ENCODE results near the gene PSMB1.
"Not testable (repeated sequence)": the region's sequence is repeated elsewhere in the genome, so short reads cannot be mapped to it uniquely, and the experiment has no call there.

The PSMB1 gene

GRCh38 chr6:170535004-170535403 is 18.1 kb downstream of the PSMB1 start:
- TF ChIP-seq CTCF (IDR thresholded peaks at IDR 0.05; ENCODE audit: borderline replicate concordance, insufficient read depth, low read depth, low read length) = no peak
- no peak overlapping the region for H3K4me3 ChIP-seq (ENCODE audit: low read depth, low read length)

GRCh38 chr6:170533792-170534191 is 19.3 kb downstream of the PSMB1 start:
- no peak for TF ChIP-seq CTCF (IDR thresholded peaks at IDR 0.05; ENCODE audit: borderline replicate concordance, insufficient read depth, low read depth, low read length)
- no peak overlapping the region for H3K4me3 ChIP-seq (ENCODE audit: low read depth, low read length)

GRCh38 chr6:170532867-170533488 is 20.1 kb downstream of the PSMB1 start:
- TF ChIP-seq CTCF (IDR thresholded peaks at IDR 0.05; ENCODE audit: borderline replicate concordance, insufficient read depth, low read depth, low read length) = no peak
- H3K4me3 ChIP-seq (ENCODE audit: low read depth, low read length) = no peak overlapping the region

- H3K4me3 ChIP-seq (ENCODE audit: low read depth, low read length) = no peak overlapping the region
- TF ChIP-seq CTCF (IDR thresholded peaks at IDR 0.05; ENCODE audit: borderline replicate concordance, insufficient read depth, low read depth, low read length) = peak; percentile 77
These were observed 23.2 kb downstream of the PSMB1 start for GRCh38 chr6:170529839-170530469.

GRCh38 chr6:170527995-170528394 is 25.1 kb downstream of the PSMB1 start:
- not testable (repeated sequence) for H3K4me3 ChIP-seq (ENCODE audit: low read depth, low read length)

- H3K4me3 ChIP-seq (ENCODE audit: low read depth, low read length) = no peak overlapping the region
- no peak for TF ChIP-seq CTCF (IDR thresholded peaks at IDR 0.05; ENCODE audit: borderline replicate concordance, insufficient read depth, low read depth, low read length)
These were observed 27.3 kb downstream of the PSMB1 start for GRCh38 chr6:170525795-170526194.

- TF ChIP-seq CTCF (IDR thresholded peaks at IDR 0.05; ENCODE audit: borderline replicate concordance, insufficient read depth, low read depth, low read length) = no peak
- no peak overlapping the region for H3K4me3 ChIP-seq (ENCODE audit: low read depth, low read length)
These were observed 29.0 kb downstream of the PSMB1 start for GRCh38 chr6:170524172-170524502.
